ENCODE results near the gene ETDC. TPM values are rescaled to one million over a fixed set of nuclear protein-coding genes. Genes with fewer than 3 reads are reported as not detected.
A peak's percentile ranks its signal among the peaks of the same experiment; 100 is the strongest.
"Not testable (repeated sequence)": the region's sequence is repeated elsewhere in the genome, so short reads cannot be mapped to it uniquely, and the experiment has no call there.

Gene ETDC
- total RNA-seq, result not detected

DNA sequence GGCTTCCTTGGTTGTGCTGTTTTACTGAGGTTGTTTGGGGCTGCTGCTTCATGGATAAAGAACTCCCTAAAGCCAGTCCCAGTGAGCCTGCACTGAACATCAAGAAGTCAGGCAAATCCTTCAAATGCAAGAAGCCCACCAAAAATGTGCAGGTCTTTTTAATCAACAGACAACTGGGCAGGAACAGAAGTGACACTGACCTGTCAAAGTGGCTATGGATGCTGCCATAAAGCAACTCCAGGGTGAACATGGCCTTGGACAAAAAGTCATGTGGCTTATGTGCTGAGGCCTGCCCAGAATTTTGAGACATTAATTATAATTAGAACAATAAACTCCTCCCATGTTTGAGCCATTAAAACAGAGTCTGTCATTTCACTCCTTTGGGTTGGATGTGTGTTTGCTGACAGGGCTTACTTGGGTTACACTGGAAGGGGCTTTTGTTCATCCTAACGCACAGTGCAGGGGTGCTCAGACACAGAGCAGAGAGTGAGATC, at the start of gene ETDC:
Gene ETDC (plus strand): TSS at position 51 of the 494 bp plus-strand sequence. CDS start 0 bp downstream, at position 51.
- no peak for ATAC-seq (replicated peaks in 1 of 2)
- Mint-ChIP-seq H3K27me3 (ENCODE audit: low read depth) (peaks cover 18% of the 10 kb centered on the region), H3K9me3 (peaks cover 7 to 11% of the 10 kb centered on the region in 2 donors), H3K27ac (peak within 1 kb of the TSS; percentile 57), H3K4me3 (no peak within 1 kb of the TSS), H3K36me3 (ENCODE audit: insufficient read depth in 2 of 2) (peaks cover 0 to 2% of the 10 kb centered on the region in 2 donors), H3K4me1 (ENCODE audit: low read depth) (no peaks in the 10 kb centered on the region)
- no peak for DNase-seq

- not testable (repeated sequence) for H3K9me3 Mint-ChIP-seq; DNase-seq; H3K36me3 Mint-ChIP-seq (ENCODE audit: insufficient read depth in 2 of 2); H3K4me1 Mint-ChIP-seq (ENCODE audit: low read depth); H3K27ac Mint-ChIP-seq; H3K4me3 Mint-ChIP-seq; ATAC-seq (replicated peaks in 1 of 2)
- H3K27me3 Mint-ChIP-seq (ENCODE audit: low read depth), result peaks cover 44% of the 10 kb centered on the region
Observed at GRCh38 chrX:135260976-135261375, 48.3 kb upstream of the ETDC start.

GRCh38 chrX:135263376-135263775, 45.9 kb upstream of the ETDC start:
- not testable (repeated sequence) for H3K4me1 Mint-ChIP-seq (ENCODE audit: low read depth); ATAC-seq (replicated peaks in 1 of 2); H3K27ac Mint-ChIP-seq; DNase-seq; H3K4me3 Mint-ChIP-seq; H3K9me3 Mint-ChIP-seq; H3K36me3 Mint-ChIP-seq (ENCODE audit: insufficient read depth in 2 of 2)
- H3K27me3 Mint-ChIP-seq (ENCODE audit: low read depth), result peaks cover 53% of the 10 kb centered on the region

GRCh38 chrX:135264206-135264605, 45.1 kb upstream of the ETDC start:
- peaks cover 53% of the 10 kb centered on the region for H3K27me3 Mint-ChIP-seq (ENCODE audit: low read depth)
- peaks cover 0 to 10% of the 10 kb centered on the region in 2 donors for H3K9me3 Mint-ChIP-seq
- H3K27ac Mint-ChIP-seq, result no peak overlapping the region
- peaks cover 2 to 10% of the 10 kb centered on the region in 2 donors for H3K36me3 Mint-ChIP-seq (ENCODE audit: insufficient read depth in 2 of 2)
- H3K4me3 Mint-ChIP-seq, result no peak overlapping the region
- ATAC-seq (replicated peaks in 1 of 2) (no peak), DNase-seq (no peak)
- no peaks in the 10 kb centered on the region for H3K4me1 Mint-ChIP-seq (ENCODE audit: low read depth)

DNA sequence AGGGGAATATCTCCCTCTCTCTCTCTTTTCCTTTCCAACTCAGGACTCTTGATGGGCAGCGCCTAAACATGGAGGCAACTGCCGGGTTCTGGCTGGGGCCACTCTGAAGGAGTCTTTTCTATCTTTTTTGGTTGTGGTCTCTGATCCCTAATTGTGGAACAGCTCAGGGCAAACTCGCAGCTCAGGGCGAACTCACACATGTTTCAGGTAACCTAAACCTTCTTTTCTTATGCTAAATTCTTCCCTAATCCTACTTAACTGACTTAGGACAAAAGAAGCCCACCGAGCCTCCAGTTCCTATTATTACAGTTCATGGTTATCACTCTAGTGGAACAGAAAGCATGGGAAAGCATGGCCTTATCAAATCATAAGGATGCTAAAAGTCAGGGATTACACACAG, 36.1 kb upstream of the ETDC start:
- H3K9me3 Mint-ChIP-seq, result peaks cover 4 to 5% of the 10 kb centered on the region in 2 donors
- H3K36me3 Mint-ChIP-seq (ENCODE audit: insufficient read depth in 2 of 2), result no peaks in the 10 kb centered on the region
- H3K27me3 Mint-ChIP-seq (ENCODE audit: low read depth), result no peaks in the 10 kb centered on the region
- no peak for ATAC-seq (replicated peaks in 1 of 2)
- H3K4me3 Mint-ChIP-seq, result no peak overlapping the region
- H3K4me1 Mint-ChIP-seq (ENCODE audit: low read depth), result no peaks in the 10 kb centered on the region
- DNase-seq, result no peak
- no peak overlapping the region for H3K27ac Mint-ChIP-seq

- no peaks in the 10 kb centered on the region for H3K4me1 Mint-ChIP-seq (ENCODE audit: low read depth)
- no peak overlapping the region for H3K27ac Mint-ChIP-seq
- H3K36me3 Mint-ChIP-seq (ENCODE audit: insufficient read depth in 2 of 2), result peaks cover 6 to 7% of the 10 kb centered on the region in 2 donors
- no peaks in the 10 kb centered on the region for H3K27me3 Mint-ChIP-seq (ENCODE audit: low read depth)
- DNase-seq (no peak), ATAC-seq (replicated peaks in 1 of 2) (no peak)
- H3K4me3 Mint-ChIP-seq, result no peak overlapping the region
- peaks cover 14 to 17% of the 10 kb centered on the region in 2 donors for H3K9me3 Mint-ChIP-seq
Observed at GRCh38 chrX:135275973-135276372, 33.3 kb upstream of the ETDC start.

DNA sequence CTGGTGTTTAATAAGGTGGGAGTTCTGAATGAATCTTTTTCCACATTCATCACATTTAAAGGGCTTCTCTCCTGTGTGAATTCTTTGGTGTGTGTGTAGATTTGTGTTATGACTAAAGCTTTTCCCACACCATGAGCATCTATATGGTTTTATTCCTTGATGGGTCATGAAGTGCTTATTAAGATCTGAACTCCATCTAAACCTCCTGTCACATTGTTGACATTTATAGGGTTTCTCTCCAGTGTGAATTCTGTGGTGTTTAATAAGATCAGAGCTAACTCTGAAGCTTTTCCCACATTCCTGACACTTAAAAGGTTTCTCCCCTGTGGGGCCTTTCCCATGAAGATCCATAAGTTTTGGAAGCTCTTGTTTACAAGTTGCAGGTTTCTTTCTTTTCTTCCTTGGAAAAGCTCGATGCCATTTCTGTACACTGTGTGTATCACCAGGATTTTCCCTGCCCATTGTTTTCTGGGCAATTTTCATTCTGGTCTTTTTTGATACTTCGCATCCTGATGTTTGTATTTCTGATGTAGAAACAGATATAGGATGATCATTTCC, 21.9 kb upstream of the ETDC start:
- DNase-seq, result no peak
- Mint-ChIP-seq H3K27me3 (ENCODE audit: low read depth) (no peaks in the 10 kb centered on the region), H3K36me3 (ENCODE audit: insufficient read depth in 2 of 2) (peaks cover 26 to 41% of the 10 kb centered on the region in 2 donors), H3K9me3 (peaks cover 10 to 16% of the 10 kb centered on the region in 2 donors), H3K4me3 (no peak overlapping the region), H3K4me1 (ENCODE audit: low read depth) (no peaks in the 10 kb centered on the region), H3K27ac (no peak overlapping the region)
- no peak for ATAC-seq (replicated peaks in 1 of 2)

DNA sequence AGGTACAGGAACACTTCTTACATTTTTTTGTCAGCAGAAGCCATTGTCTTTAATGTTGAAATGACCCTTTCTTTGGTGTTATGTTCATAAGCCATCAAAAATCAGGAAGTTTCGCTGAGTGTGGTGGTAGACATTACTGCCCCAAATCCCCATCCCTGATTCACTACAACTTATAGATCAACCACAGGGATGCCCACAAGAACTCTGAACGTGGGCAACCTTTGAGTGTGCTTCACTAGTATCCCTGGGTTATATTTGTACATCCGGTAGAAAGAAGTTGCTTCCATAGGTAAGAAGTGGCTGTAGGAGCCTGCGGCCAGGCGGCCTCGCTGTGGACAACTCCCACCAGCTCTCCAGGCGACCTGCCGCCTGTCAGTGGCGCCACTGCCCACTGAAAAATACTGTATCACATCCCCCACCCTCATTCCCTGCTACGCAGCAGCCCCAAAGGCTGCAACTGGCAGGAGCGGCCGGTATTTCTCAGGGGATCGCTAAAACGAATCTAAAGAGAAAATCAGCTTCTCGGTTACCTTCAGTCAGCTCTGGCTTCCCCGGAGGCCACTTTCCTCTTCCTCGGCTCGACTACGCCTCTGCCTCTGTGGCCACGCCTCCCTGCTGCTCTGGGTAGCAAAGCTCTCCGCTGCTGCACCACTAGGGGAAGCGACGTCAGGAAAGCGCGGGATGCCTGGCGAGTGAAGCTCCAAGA, 13.9 kb upstream of the ETDC start:
- H3K27me3 Mint-ChIP-seq (ENCODE audit: low read depth), result peaks cover 8% of the 10 kb centered on the region
- no peaks in the 10 kb centered on the region for H3K4me1 Mint-ChIP-seq (ENCODE audit: low read depth)
- DNase-seq (peak; percentile 67 to 74), ATAC-seq (replicated peaks in 1 of 2) (peak; percentile 98 to 99)
- peaks cover 0 to 1% of the 10 kb centered on the region in 2 donors for H3K9me3 Mint-ChIP-seq
- H3K27ac Mint-ChIP-seq, result peak overlapping the region; percentile 93
- peaks cover 11 to 14% of the 10 kb centered on the region in 2 donors for H3K36me3 Mint-ChIP-seq (ENCODE audit: insufficient read depth in 2 of 2)
- peak overlapping the region; percentile 86 to 95 for H3K4me3 Mint-ChIP-seq

- peaks cover 0 to 1% of the 10 kb centered on the region in 2 donors for H3K9me3 Mint-ChIP-seq
- H3K4me3 Mint-ChIP-seq, result peak overlapping the region; percentile 86 to 95
- ATAC-seq (replicated peaks in 1 of 2) (peak; percentile 66), DNase-seq (no peak)
- peaks cover 10 to 11% of the 10 kb centered on the region in 2 donors for H3K36me3 Mint-ChIP-seq (ENCODE audit: insufficient read depth in 2 of 2)
- H3K27ac Mint-ChIP-seq, result peak overlapping the region; percentile 93
- H3K27me3 Mint-ChIP-seq (ENCODE audit: low read depth), result peaks cover 8% of the 10 kb centered on the region
- H3K4me1 Mint-ChIP-seq (ENCODE audit: low read depth), result no peaks in the 10 kb centered on the region
Observed at GRCh38 chrX:135295944-135296305, 13.4 kb upstream of the ETDC start.

DNA sequence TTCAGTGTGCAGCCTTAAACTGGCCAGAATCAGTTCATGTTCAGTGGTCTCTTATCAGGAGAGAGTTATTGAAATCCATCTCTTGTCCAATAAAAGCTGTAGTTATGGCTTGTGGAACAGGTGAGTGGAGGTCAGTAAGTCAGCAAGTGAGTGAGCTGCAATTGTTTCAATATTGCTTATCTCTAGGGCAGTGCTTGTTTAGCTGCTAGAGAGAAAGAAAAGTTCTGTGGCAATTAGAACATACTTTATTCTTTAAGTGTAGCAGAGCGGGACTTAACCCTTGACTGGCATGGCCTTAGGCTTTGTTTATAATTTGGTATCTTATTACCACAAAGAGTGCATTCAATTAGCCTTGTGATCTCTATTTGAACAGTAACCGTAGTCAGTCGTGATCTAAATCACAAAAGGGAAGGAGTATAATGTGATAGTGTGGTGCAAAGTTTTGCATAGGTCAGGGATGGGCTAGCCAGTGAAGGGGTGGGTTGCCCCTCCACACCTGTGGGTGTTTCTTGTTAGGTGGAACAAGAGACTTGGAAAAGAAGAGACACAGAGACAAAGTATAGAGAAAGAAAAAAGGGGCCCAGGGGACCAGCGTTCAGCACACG, 6.9 kb upstream of the ETDC start:
- Mint-ChIP-seq H3K4me3 (no peak overlapping the region), H3K9me3 (no peaks in the 10 kb centered on the region), H3K4me1 (ENCODE audit: low read depth) (no peaks in the 10 kb centered on the region), H3K27ac (no peak overlapping the region), H3K36me3 (ENCODE audit: insufficient read depth in 2 of 2) (no peaks in the 10 kb centered on the region), H3K27me3 (ENCODE audit: low read depth) (peaks cover 16% of the 10 kb centered on the region)
- no peak for DNase-seq
- ATAC-seq (replicated peaks in 1 of 2), result no peak

GRCh38 chrX:135304741-135305140, 4.5 kb upstream of the ETDC start:
- H3K9me3 Mint-ChIP-seq, result no peaks in the 10 kb centered on the region
- no peak overlapping the region for H3K4me3 Mint-ChIP-seq
- H3K27me3 Mint-ChIP-seq (ENCODE audit: low read depth), result peaks cover 16% of the 10 kb centered on the region
- no peak overlapping the region for H3K27ac Mint-ChIP-seq
- ATAC-seq (replicated peaks in 1 of 2), result no peak
- H3K4me1 Mint-ChIP-seq (ENCODE audit: low read depth), result no peaks in the 10 kb centered on the region
- no peak for DNase-seq
- no peaks in the 10 kb centered on the region for H3K36me3 Mint-ChIP-seq (ENCODE audit: insufficient read depth in 2 of 2)

GRCh38 chrX:135307171-135307570, 2.1 kb upstream of the ETDC start:
- no peak overlapping the region for H3K27ac Mint-ChIP-seq
- no peak overlapping the region for H3K4me3 Mint-ChIP-seq
- no peaks in the 10 kb centered on the region for H3K4me1 Mint-ChIP-seq (ENCODE audit: low read depth)
- no peak for DNase-seq
- H3K36me3 Mint-ChIP-seq (ENCODE audit: insufficient read depth in 2 of 2), result no peaks in the 10 kb centered on the region
- H3K9me3 Mint-ChIP-seq, result peaks cover 3 to 4% of the 10 kb centered on the region in 2 donors
- ATAC-seq (replicated peaks in 1 of 2), result no peak
- H3K27me3 Mint-ChIP-seq (ENCODE audit: low read depth), result peaks cover 20% of the 10 kb centered on the region

GRCh38 chrX:135308345-135308855, 880 bp upstream of the ETDC start:
- Mint-ChIP-seq H3K36me3 (ENCODE audit: insufficient read depth in 2 of 2) (no peaks in the 10 kb centered on the region), H3K4me3 (no peak overlapping the region), H3K27ac (peak overlapping the region; percentile 57), H3K4me1 (ENCODE audit: low read depth) (no peaks in the 10 kb centered on the region), H3K9me3 (peaks cover 5 to 7% of the 10 kb centered on the region in 2 donors), H3K27me3 (ENCODE audit: low read depth) (peaks cover 18% of the 10 kb centered on the region)
- ATAC-seq (replicated peaks in 1 of 2) (no peak), DNase-seq (no peak)

Data from activated T-cell treated with anti-CD3 and anti-CD28 coated beads, Interleukin-2, amount 50 U/mL, for 72 hours (primary cell).